Measurements from ENCODE around the gene PCYT2. TPM values are rescaled to one million over a fixed set of nuclear protein-coding genes. Genes with fewer than 3 reads are reported as not detected.

PCYT2 gene
- total and polyA plus RNA-seq, 8 donors: 12.7 to 57.7 (median 19.6) TPM

- Histone ChIP-seq H3K4me3 (no peak overlapping the region), H3K27ac (no peak overlapping the region), H3K36me3 (peaks cover 0 to 77% of the 10 kb centered on the region in 2 donors), H3K27me3 (peaks cover 0 to 23% of the 10 kb centered on the region in 2 donors), H3K9me3 (no peaks in the 10 kb centered on the region), H3K4me1 (peaks cover 7 to 18% of the 10 kb centered on the region in 2 donors)
- intact Hi-C loops (cut with DNase I): no loop called here
- ATAC-seq (no peak), DNase-seq (peak in 1 of 4 donors; percentile 67)
- TF ChIP-seq, protein P1, sequence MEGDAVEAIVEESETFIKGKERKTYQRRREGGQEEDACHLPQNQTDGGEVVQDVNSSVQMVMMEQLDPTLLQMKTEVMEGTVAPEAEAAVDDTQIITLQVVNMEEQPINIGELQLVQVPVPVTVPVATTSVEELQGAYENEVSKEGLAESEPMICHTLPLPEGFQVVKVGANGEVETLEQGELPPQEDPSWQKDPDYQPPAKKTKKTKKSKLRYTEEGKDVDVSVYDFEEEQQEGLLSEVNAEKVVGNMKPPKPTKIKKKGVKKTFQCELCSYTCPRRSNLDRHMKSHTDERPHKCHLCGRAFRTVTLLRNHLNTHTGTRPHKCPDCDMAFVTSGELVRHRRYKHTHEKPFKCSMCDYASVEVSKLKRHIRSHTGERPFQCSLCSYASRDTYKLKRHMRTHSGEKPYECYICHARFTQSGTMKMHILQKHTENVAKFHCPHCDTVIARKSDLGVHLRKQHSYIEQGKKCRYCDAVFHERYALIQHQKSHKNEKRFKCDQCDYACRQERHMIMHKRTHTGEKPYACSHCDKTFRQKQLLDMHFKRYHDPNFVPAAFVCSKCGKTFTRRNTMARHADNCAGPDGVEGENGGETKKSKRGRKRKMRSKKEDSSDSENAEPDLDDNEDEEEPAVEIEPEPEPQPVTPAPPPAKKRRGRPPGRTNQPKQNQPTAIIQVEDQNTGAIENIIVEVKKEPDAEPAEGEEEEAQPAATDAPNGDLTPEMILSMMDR (IDR thresholded peaks at IDR 0.05): no peak
Observed at GRCh38 chr17:81903896-81904599, 7.2 kb downstream of the PCYT2 start.

DNA sequence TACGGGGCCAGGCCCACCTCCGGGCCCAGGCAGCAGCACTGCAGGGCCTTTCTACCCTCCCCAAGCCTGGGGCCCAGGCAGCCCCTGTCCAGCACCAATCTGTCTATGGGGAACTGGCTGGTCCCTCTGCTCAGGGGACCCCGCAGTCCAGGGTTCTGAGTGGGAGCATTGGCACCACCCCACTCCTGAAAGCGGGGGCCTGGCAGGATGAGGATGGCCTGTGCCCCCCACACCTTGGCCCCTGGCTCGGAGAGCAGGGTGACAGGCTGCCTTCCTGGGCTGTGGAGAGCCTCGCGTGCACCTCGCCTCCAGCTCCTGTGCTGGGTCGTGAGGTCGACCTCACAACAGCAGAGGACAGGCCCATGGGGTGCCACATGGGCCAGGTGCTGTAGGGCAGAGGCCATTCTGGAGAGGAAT, 7.8 kb downstream of the PCYT2 start:
- TF ChIP-seq, protein P1 (IDR thresholded peaks at IDR 0.05): no peak
- Histone ChIP-seq H3K4me1 (peaks cover 7 to 14% of the 10 kb centered on the region in 2 donors), H3K27me3 (peaks cover 0 to 23% of the 10 kb centered on the region in 2 donors), H3K4me3 (no peak overlapping the region), H3K9me3 (no peaks in the 10 kb centered on the region), H3K36me3 (peaks cover 0 to 77% of the 10 kb centered on the region in 2 donors), H3K27ac (no peak overlapping the region)
- DNase-seq (no peak), ATAC-seq (no peak)
- intact Hi-C loops (cut with DNase I): no loop called here

DNA sequence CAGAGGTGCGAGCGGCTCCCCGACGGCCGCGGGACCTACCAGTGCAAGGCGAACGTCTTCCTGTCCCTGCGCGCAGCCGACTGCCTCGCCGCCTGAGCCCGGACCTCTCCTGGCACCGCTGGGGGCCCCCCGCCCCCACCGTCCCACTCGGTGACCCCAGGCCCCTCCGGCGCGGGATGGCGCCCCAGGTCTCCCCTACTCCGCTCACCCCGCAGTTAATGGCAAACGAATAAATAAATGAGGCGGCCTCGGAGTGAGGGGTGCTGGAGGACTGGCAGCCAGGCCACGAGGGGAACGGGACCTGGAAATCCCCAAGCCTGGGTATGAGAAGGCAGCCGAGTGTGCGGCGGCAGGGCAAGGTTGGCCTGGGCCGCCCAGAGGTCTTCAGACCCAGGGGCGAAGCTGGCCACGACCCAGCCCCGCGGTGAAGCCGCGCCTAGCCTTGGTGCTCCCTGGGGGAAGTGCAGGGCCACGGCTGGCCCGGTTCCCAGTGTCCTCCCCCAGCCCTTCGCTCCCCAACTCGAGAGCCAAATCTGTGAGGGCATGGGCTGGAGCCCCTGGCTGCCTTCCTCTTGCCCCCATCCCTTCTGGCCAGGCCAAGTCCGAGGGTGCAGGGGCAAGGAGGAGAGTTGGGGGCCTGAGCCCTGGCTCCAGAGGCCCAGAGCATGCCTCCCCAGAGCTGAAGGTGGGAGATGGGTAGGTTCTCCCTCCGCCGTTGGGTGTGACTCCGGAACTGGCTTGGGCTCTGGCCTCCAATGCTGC, 8.4 kb downstream of the PCYT2 start:
- TF ChIP-seq, protein P1 (IDR thresholded peaks at IDR 0.05): no peak
- Histone ChIP-seq H3K4me1 (peaks cover 7 to 14% of the 10 kb centered on the region in 2 donors), H3K9me3 (no peaks in the 10 kb centered on the region), H3K27ac (no peak overlapping the region), H3K36me3 (peaks cover 0 to 77% of the 10 kb centered on the region in 2 donors), H3K4me3 (peak overlapping the region; percentile 9 to 16), H3K27me3 (peaks cover 0 to 23% of the 10 kb centered on the region in 2 donors)
- peak in 1 of 4 donors; percentile 75 for DNase-seq
- intact Hi-C loops (cut with DNase I): no loop called here
- ATAC-seq: peak; percentile 40

DNA sequence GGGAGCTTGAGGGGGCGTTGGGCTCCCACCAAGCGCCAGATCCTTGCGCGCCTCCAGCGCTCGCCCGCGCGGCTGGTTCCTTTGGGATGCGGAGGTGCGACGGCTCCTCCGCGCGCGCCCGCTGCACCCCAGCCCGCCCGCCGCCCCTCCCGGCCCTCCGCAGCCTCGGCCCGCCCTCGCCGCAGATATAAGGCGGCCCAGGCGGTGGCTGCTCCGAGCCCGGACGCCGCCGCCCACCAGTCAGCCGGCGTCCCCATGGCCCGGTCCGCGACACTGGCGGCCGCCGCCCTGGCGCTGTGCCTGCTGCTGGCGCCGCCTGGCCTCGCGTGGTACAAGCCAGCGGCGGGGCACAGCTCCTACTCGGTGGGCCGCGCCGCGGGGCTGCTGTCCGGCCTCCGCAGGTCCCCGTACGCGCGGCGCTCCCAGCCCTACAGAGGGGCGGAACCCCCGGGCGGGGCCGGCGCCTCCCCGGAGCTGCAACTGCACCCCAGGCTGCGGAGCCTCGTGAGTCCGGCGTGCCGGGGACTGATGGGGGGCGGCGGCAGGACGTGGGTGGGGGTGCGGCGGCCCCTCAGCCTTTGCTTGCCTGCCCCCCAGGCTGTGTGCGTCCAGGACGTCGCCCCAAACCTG, 9.1 kb downstream of the PCYT2 start, which contains the start of gene NPB:
NPB (plus strand) TSS at position 216 of the 630 bp plus-strand sequence; CDS start at position 256, 40 bp downstream.
- TF ChIP-seq, protein P1 (IDR thresholded peaks at IDR 0.05): no peak
- DNase-seq: peak in 1 of 4 donors; percentile 80
- Histone ChIP-seq H3K4me3 (peak within 1 kb of the TSS; percentile 9 to 16), H3K27ac (no peak within 1 kb of the TSS), H3K27me3 (peaks cover 0 to 23% of the 10 kb centered on the region in 2 donors), H3K4me1 (peaks cover 7 to 14% of the 10 kb centered on the region in 2 donors), H3K9me3 (no peaks in the 10 kb centered on the region), H3K36me3 (peaks cover 0 to 77% of the 10 kb centered on the region in 2 donors)
- peak; percentile 47 for ATAC-seq
- intact Hi-C loops (cut with DNase I): no loop called here
